Stimulated activated effector memory CD8-positive, alpha-beta T cell treated with anti-CD3 and anti-CD28 coated beads, Interleukin-12 subunit alpha, Interleukin-12 subunit beta, amount 100 ng/mL, for 72 hours (primary cell): Measurements from ENCODE around the gene LSM12.

Experiments used
- ATAC-seq: fragments of 150-1000 bp; cut with Tn5 transposase; 2 replicates; pipeline ENCODE4 v1.10.0; 2021
- DNase-seq, 2 donors: peaks; one replicate each; pipeline ENCODE4 v3.0.0; 2021 to 2022; ENCODE audit warnings: low spot score in 2 of 2
- H3K27ac Mint-ChIP-seq: one replicate; pipeline ENCODE4 v1.8.0; 2022; ENCODE audit warnings: mild to moderate bottlenecking, mixed read lengths
- H3K36me3 Mint-ChIP-seq: one replicate; pipeline ENCODE4 v1.8.0; 2022; ENCODE audit warnings: mild to moderate bottlenecking, mixed read lengths
- H3K4me1 Mint-ChIP-seq: one replicate; pipeline ENCODE4 v1.8.0; 2022; ENCODE audit warnings: mixed read lengths
- H3K4me3 Mint-ChIP-seq: one replicate; pipeline ENCODE4 v1.8.0; 2022; ENCODE audit warnings: mild to moderate bottlenecking, mixed read lengths
- H3K9me3 Mint-ChIP-seq: one replicate; pipeline ENCODE4 v1.8.0; 2022; ENCODE audit warnings: mixed read lengths

LSM12 gene

GRCh38 chr17:44066204-44066930, at the start of gene LSM12:
Gene LSM12 (minus strand): TSS chr17:44066671. CDS start chr17:44066587, 84 bp downstream.
- Mint-ChIP-seq H3K4me3 (peak within 1 kb of the TSS; percentile 94), H3K4me1 (peaks cover 46% of the 10 kb centered on the region), H3K27ac (peak within 1 kb of the TSS; percentile 97)

GRCh38 chr17:44115585-44116415, 49.3 kb upstream of the LSM12 start:
- H3K9me3 Mint-ChIP-seq, result no peaks in the 10 kb centered on the region
- no peak overlapping the region for H3K27ac Mint-ChIP-seq
- DNase-seq (no peak), ATAC-seq (no peak)
- H3K4me1 Mint-ChIP-seq, result peaks cover 76% of the 10 kb centered on the region
- peaks cover 11% of the 10 kb centered on the region for H3K36me3 Mint-ChIP-seq
- no peak overlapping the region for H3K4me3 Mint-ChIP-seq

More at GRCh38 chr17:44066204-44066930, at the start of gene LSM12:
- DNase-seq, result peak; percentile 89 to 93
- ATAC-seq, result peak; percentile 82
- Mint-ChIP-seq H3K36me3 (peaks cover 64% of the 10 kb centered on the region), H3K9me3 (no peaks in the 10 kb centered on the region)

- no peaks in the 10 kb centered on the region for H3K9me3 Mint-ChIP-seq
- H3K36me3 Mint-ChIP-seq, result peaks cover 16% of the 10 kb centered on the region
- peaks cover 63% of the 10 kb centered on the region for H3K4me1 Mint-ChIP-seq
- H3K27ac Mint-ChIP-seq, result peak overlapping the region; percentile 49
- DNase-seq, result no peak
- no peak overlapping the region for H3K4me3 Mint-ChIP-seq
- no peak for ATAC-seq
These were observed 47.7 kb upstream of the LSM12 start for GRCh38 chr17:44113868-44114840.

GRCh38 chr17:44113382-44113781, 46.9 kb upstream of the LSM12 start:
- DNase-seq (no peak), ATAC-seq (no peak)
- Mint-ChIP-seq H3K9me3 (no peaks in the 10 kb centered on the region), H3K27ac (peak overlapping the region; percentile 49), H3K36me3 (peaks cover 16% of the 10 kb centered on the region), H3K4me3 (no peak overlapping the region), H3K4me1 (peaks cover 56% of the 10 kb centered on the region)

GRCh38 chr17:44112284-44113280, 46.1 kb upstream of the LSM12 start:
- ATAC-seq (no peak), DNase-seq (no peak)
- Mint-ChIP-seq H3K27ac (peak overlapping the region; percentile 49), H3K36me3 (peaks cover 16% of the 10 kb centered on the region), H3K9me3 (no peaks in the 10 kb centered on the region), H3K4me1 (peaks cover 54% of the 10 kb centered on the region), H3K4me3 (no peak overlapping the region)

GRCh38 chr17:44111777-44112176, 45.3 kb upstream of the LSM12 start:
- no peak for DNase-seq

GRCh38 chr17:44110823-44111633, 44.6 kb upstream of the LSM12 start:
- H3K4me3 Mint-ChIP-seq, result peak overlapping the region; percentile 39
- H3K36me3 Mint-ChIP-seq, result peaks cover 16% of the 10 kb centered on the region
- peak overlapping the region; percentile 29 for H3K27ac Mint-ChIP-seq
- ATAC-seq, result peak; percentile 55
- H3K9me3 Mint-ChIP-seq, result no peaks in the 10 kb centered on the region
- peaks cover 44% of the 10 kb centered on the region for H3K4me1 Mint-ChIP-seq
- peak in 1 of 2 donors; percentile 66 for DNase-seq

More at GRCh38 chr17:44111777-44112176, 45.3 kb upstream of the LSM12 start:
- ATAC-seq, result no peak
- H3K4me1 Mint-ChIP-seq, result peaks cover 51% of the 10 kb centered on the region
- H3K27ac Mint-ChIP-seq, result peak overlapping the region; percentile 29
- H3K9me3 Mint-ChIP-seq, result no peaks in the 10 kb centered on the region
- H3K36me3 Mint-ChIP-seq, result peaks cover 16% of the 10 kb centered on the region
- no peak overlapping the region for H3K4me3 Mint-ChIP-seq

GRCh38 chr17:44110011-44110686, 43.7 kb upstream of the LSM12 start:
- no peak overlapping the region for H3K27ac Mint-ChIP-seq
- H3K36me3 Mint-ChIP-seq, result peaks cover 12% of the 10 kb centered on the region
- H3K9me3 Mint-ChIP-seq, result no peaks in the 10 kb centered on the region
- H3K4me1 Mint-ChIP-seq, result peaks cover 35% of the 10 kb centered on the region
- DNase-seq (no peak), ATAC-seq (no peak)
- no peak overlapping the region for H3K4me3 Mint-ChIP-seq

- peaks cover 39% of the 10 kb centered on the region for H3K4me1 Mint-ChIP-seq
- DNase-seq (no peak), ATAC-seq (no peak)
- no peak overlapping the region for H3K27ac Mint-ChIP-seq
- H3K9me3 Mint-ChIP-seq, result no peaks in the 10 kb centered on the region
- no peak overlapping the region for H3K4me3 Mint-ChIP-seq
- H3K36me3 Mint-ChIP-seq, result peaks cover 10% of the 10 kb centered on the region
These were observed 42.8 kb upstream of the LSM12 start for GRCh38 chr17:44109312-44109630.

GRCh38 chr17:44108440-44109311, 42.2 kb upstream of the LSM12 start:
- Mint-ChIP-seq H3K36me3 (peaks cover 9% of the 10 kb centered on the region), H3K9me3 (no peaks in the 10 kb centered on the region), H3K27ac (no peak overlapping the region), H3K4me1 (peaks cover 34% of the 10 kb centered on the region), H3K4me3 (no peak overlapping the region)
- DNase-seq (no peak), ATAC-seq (no peak)

- Mint-ChIP-seq H3K4me1 (peaks cover 17% of the 10 kb centered on the region), H3K27ac (no peak overlapping the region), H3K36me3 (peaks cover 19% of the 10 kb centered on the region), H3K4me3 (no peak overlapping the region), H3K9me3 (no peaks in the 10 kb centered on the region)
- DNase-seq (no peak), ATAC-seq (no peak)
These were observed 40.3 kb upstream of the LSM12 start for GRCh38 chr17:44106801-44107200.

- Mint-ChIP-seq H3K9me3 (no peaks in the 10 kb centered on the region), H3K27ac (no peak overlapping the region), H3K4me1 (peaks cover 12% of the 10 kb centered on the region), H3K4me3 (no peak overlapping the region), H3K36me3 (peaks cover 19% of the 10 kb centered on the region)
- no peak for DNase-seq
- no peak for ATAC-seq
These were observed 39.5 kb upstream of the LSM12 start for GRCh38 chr17:44105941-44106340.
